Mesenchymal stem cell (in vitro differentiated cells and primary cell): Measurements from ENCODE around the gene JRKL.
A peak's percentile ranks its signal among the peaks of the same experiment; 100 is the strongest.

Source experiments
- DNase-seq: peaks from one replicate; pipeline ENCODE4 v3.0.0-alpha.2; 2013
- H2AFZ ChIP-seq: one replicate; pipeline ENCODE4 v1.6.1; 2013; ENCODE audit warnings: low read depth, mild to moderate bottlenecking, control low read depth, inconsistent platforms, low read length, moderate library complexity
- H2AK5ac ChIP-seq: 2 replicates; pipeline ENCODE4 v1.6.1; 2013; ENCODE audit warnings: low read length, moderate library complexity, mild to moderate bottlenecking, inconsistent platforms; ENCODE audit not compliant: severe bottlenecking
- H2BK120ac ChIP-seq: one replicate; pipeline ENCODE4 v1.6.1; 2013; ENCODE audit warnings: low read depth, mild to moderate bottlenecking, inconsistent platforms, low read length, moderate library complexity
- H2BK12ac ChIP-seq, 2 experiments: one replicate each; pipeline ENCODE4 v1.6.1; 2013; ENCODE audit warnings: inconsistent platforms in 2 of 2, low read length in 2 of 2, mild to moderate bottlenecking in 2 of 2, moderate library complexity in 2 of 2, control low read depth in 1 of 2
- H2BK15ac ChIP-seq: one replicate; pipeline ENCODE4 v1.6.1; 2013; ENCODE audit warnings: mild to moderate bottlenecking, low read depth, inconsistent platforms; ENCODE audit not compliant: poor library complexity, severe bottlenecking
- H2BK5ac ChIP-seq: 2 replicates; pipeline ENCODE4 v1.6.1; 2013; ENCODE audit warnings: low read depth, mild to moderate bottlenecking, low read length, control low read depth, inconsistent platforms; ENCODE audit not compliant: poor library complexity, severe bottlenecking
- H3K14ac ChIP-seq, 2 experiments: one replicate each; pipeline ENCODE4 v1.6.1; 2013; ENCODE audit warnings: inconsistent platforms in 2 of 2, low read length in 2 of 2, control low read depth in 1 of 2, mild to moderate bottlenecking in 1 of 2, moderate library complexity in 1 of 2
- H3K18ac ChIP-seq, 2 experiments: one replicate each; pipeline ENCODE4 v1.6.1; 2013; ENCODE audit warnings: inconsistent platforms in 2 of 2, low read length in 2 of 2, control low read depth in 1 of 2, low read depth in 1 of 2, mild to moderate bottlenecking in 1 of 2
- H3K23ac ChIP-seq, 2 experiments: one replicate each; pipeline ENCODE4 v1.6.1; 2013; ENCODE audit warnings: inconsistent platforms in 2 of 2, low read length in 2 of 2, mild to moderate bottlenecking in 2 of 2, moderate library complexity in 2 of 2, control low read depth in 1 of 2
- H3K27ac ChIP-seq: 2 replicates; pipeline ENCODE4 v1.5.1; 2013; ENCODE audit warnings: mild to moderate bottlenecking, moderate library complexity, low read length, control low read depth, inconsistent platforms; ENCODE audit not compliant: poor library complexity, severe bottlenecking
- H3K27me3 ChIP-seq, 2 experiments: 2 replicates each; pipeline versions ENCODE4 v1.6.1 to v1.7.0; 2013; ENCODE audit warnings: low read length in 2 of 2, mild to moderate bottlenecking in 2 of 2, moderate library complexity in 2 of 2, control low read depth in 1 of 2, inconsistent platforms in 1 of 2; ENCODE audit not compliant: control insufficient read depth in 1 of 2, insufficient read depth in 1 of 2
- H3K36me3 ChIP-seq, 2 experiments: 2 replicates each; pipeline versions ENCODE4 v1.6.1 to v1.7.0; 2013; ENCODE audit warnings: low read length in 2 of 2, control low read depth in 1 of 2, inconsistent platforms in 1 of 2, low read depth in 1 of 2, mild to moderate bottlenecking in 1 of 2; ENCODE audit not compliant: insufficient read depth in 2 of 2, control insufficient read depth in 1 of 2
- H3K4ac ChIP-seq, 2 experiments: one replicate each; pipeline ENCODE4 v1.6.1; 2013; ENCODE audit warnings: inconsistent platforms in 2 of 2, low read length in 2 of 2, mild to moderate bottlenecking in 2 of 2, moderate library complexity in 2 of 2, control low read depth in 1 of 2, low read depth in 1 of 2
- H3K4me1 ChIP-seq: 2 replicates; pipeline ENCODE4 v1.6.1; 2013; ENCODE audit warnings: low read depth, low read length, control low read depth; ENCODE audit not compliant: control insufficient read depth, insufficient read depth
- H3K4me2 ChIP-seq: 2 replicates; pipeline ENCODE4 v1.6.1; 2013; ENCODE audit warnings: low read length, mild to moderate bottlenecking, inconsistent platforms; ENCODE audit not compliant: poor library complexity, severe bottlenecking
- H3K4me3 ChIP-seq, 2 experiments: 2 replicates each; pipeline versions ENCODE4 v1.5.1 to v1.7.0; 2013; ENCODE audit warnings: low read length in 2 of 2, mild to moderate bottlenecking in 2 of 2, control low read depth in 1 of 2, low read depth in 1 of 2; ENCODE audit not compliant: insufficient read depth in 1 of 2
- H3K79me1 ChIP-seq: replicated peaks from 2 replicates; pipeline ENCODE4 v1.6.1; 2013; ENCODE audit warnings: mild to moderate bottlenecking, control low read depth, low read length, inconsistent platforms; ENCODE audit not compliant: poor library complexity, severe bottlenecking
- H3K9ac ChIP-seq: 2 replicates; pipeline ENCODE4 v1.7.0; 2013; ENCODE audit warnings: mild to moderate bottlenecking, low read length, moderate library complexity
- H3K9me3 ChIP-seq: 2 replicates; pipeline ENCODE4 v1.7.0; 2013; ENCODE audit warnings: mild to moderate bottlenecking, low read length; ENCODE audit not compliant: control insufficient read depth
- H4K8ac ChIP-seq: one replicate; pipeline ENCODE4 v1.6.1; 2013; ENCODE audit warnings: inconsistent platforms, mild to moderate bottlenecking, low read length, moderate library complexity
- H4K91ac ChIP-seq: one replicate; pipeline ENCODE4 v1.6.1; 2013; ENCODE audit warnings: mild to moderate bottlenecking, low read length, inconsistent platforms
- WGBS: methylation state at CpG from one replicate; pipeline ENCODE4 v1.1.7; 2013; ENCODE audit warnings: mixed read lengths; 5-methylcytosine and 5-hydroxymethylcytosine counted together

Gene JRKL

DNA sequence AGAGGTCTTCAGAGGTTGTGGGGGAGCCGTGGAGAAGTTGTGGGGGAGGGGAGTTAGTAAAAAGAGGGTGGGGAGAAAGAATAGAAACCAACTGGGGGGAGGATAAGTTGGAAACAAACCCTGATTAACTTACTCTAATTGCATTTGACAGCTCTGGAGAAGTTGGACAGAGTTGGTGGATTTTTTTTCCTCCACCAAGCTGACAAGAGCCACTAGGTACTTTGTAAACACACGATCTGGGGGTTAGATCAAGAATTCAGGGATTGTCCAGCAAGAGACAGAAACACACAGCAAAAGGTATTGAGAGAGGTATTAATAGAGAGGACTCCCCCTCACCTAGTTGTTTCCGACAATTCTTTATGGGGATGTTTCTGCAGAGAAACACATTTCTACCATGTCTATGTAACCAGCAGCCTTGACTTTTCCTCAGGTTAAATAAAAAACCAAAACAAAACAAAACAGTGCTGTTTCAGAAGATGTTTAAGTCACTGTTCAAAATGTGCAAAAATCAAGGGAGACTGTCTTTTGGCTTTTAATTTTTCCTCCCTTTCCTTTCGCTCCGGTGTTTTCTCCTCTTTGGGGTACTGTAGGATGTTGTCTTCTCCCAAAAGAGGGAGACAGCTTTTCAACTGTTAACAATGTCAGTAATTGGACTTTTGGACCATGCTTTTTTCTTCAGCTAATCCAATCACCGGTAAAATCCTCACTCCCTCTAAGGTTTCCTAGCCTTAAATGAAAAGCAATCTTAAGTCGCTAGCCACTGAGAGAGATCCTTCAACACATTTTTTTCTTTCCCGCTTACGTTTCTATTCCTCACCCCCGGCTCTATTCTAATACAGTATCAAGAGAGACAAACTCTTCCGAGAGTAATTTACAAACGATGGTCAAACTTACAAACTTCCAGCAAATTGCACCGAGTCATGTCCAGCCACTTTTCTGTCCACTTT is 47.5 kb upstream of the JRKL start:
- H2BK15ac ChIP-seq, result no peak overlapping the region
- WGBS, result 3% methylated on average over 11 of the region's 13 CpGs
- no peaks in the 10 kb centered on the region for H3K27me3 ChIP-seq
- H2BK120ac ChIP-seq, result peak overlapping the region; percentile 79
- peak overlapping the region; percentile 47 for H2BK5ac ChIP-seq
- no peaks in the 10 kb centered on the region for H3K36me3 ChIP-seq
- H3K4me1 ChIP-seq, result peaks cover 18% of the 10 kb centered on the region
- peak overlapping the region; percentile 6 to 73 for H3K4ac ChIP-seq
- peaks cover 1% of the 10 kb centered on the region for H3K79me1 ChIP-seq
- peak overlapping the region; percentile 87 for H3K4me2 ChIP-seq
- H4K91ac ChIP-seq, result peak overlapping the region; percentile 50
- H3K9me3 ChIP-seq, result no peaks in the 10 kb centered on the region
- H2AFZ ChIP-seq, result no peak overlapping the region
- peak overlapping the region in 1 of 2 experiments; percentile 54 for H2BK12ac ChIP-seq
- H3K4me3 ChIP-seq, result peak overlapping the region; percentile 65 to 95
- no peak overlapping the region for H3K14ac ChIP-seq
- peak overlapping the region; percentile 76 to 94 for H3K18ac ChIP-seq
- H3K27ac ChIP-seq, result peak overlapping the region; percentile 96
- DNase-seq, result no peak
- peak overlapping the region; percentile 39 for H2AK5ac ChIP-seq
- H4K8ac ChIP-seq, result peak overlapping the region; percentile 30
- H3K9ac ChIP-seq, result peak overlapping the region; percentile 99
- no peak overlapping the region for H3K23ac ChIP-seq

DNA sequence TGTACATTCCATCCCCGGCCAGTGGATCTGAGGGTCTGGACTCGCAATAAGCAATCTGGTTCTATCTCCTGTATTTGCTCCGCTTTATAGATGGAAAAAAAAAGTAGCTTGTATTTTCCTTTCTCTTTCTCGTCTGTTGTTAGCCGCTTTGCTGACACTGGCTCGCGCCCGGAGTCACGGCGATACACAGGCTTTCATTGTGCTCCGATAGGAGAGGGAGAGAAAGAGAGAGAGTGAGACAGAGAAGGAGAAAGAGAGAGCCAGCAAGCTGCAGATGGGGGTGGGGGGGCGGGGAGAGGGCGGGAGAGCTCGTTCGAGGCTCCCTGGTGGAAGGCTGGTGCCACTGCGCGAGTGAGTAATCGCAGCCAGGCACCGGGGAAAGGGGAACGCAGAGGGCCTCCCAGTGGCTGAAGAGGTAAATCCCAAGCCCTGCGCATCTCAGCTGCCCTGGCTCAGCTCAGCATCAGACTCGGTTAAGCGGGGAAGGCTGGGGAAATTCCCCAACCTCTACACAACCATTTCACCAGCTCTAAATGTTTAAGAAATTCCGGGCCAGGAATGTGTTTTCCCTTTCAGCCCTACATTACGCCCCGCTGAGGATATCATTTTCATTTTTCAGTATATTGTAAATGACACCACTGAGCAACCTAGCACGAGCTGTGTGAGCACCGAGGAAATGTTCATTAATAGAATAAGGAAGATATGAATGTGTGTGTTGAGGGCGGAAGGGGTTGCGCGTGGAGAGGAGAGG is 46.7 kb upstream of the JRKL start, which contains the start of gene MAML2:
Gene MAML2 (minus strand): TSS at position 235 of the 751 bp plus-strand sequence. CDS start 1,300 bp downstream, outside the sequence.
- H3K27me3 ChIP-seq, result no peaks in the 10 kb centered on the region
- peak within 1 kb of the TSS; percentile 6 to 73 for H3K4ac ChIP-seq
- peak within 1 kb of the TSS; percentile 65 to 95 for H3K4me3 ChIP-seq
- peak within 1 kb of the TSS; percentile 87 for H3K4me2 ChIP-seq
- H3K9ac ChIP-seq, result peak within 1 kb of the TSS; percentile 99
- H3K79me1 ChIP-seq, result peaks cover 1% of the 10 kb centered on the region
- peak within 1 kb of the TSS; percentile 47 for H2BK5ac ChIP-seq
- peak within 1 kb of the TSS; percentile 39 for H2AK5ac ChIP-seq
- peak within 1 kb of the TSS; percentile 75 for H4K8ac ChIP-seq
- H2AFZ ChIP-seq, result no peak within 1 kb of the TSS
- H3K9me3 ChIP-seq, result peaks cover 2% of the 10 kb centered on the region
- H2BK120ac ChIP-seq, result peak within 1 kb of the TSS; percentile 79
- no peak within 1 kb of the TSS for H2BK15ac ChIP-seq
- H3K4me1 ChIP-seq, result peaks cover 18% of the 10 kb centered on the region
- H3K14ac ChIP-seq, result no peak within 1 kb of the TSS
- H3K27ac ChIP-seq, result peak within 1 kb of the TSS; percentile 96
- WGBS, result 14% methylated on average over 30 of the region's 31 CpGs
- DNase-seq, result peak; percentile 96
- peak within 1 kb of the TSS; percentile 73 to 98 for H2BK12ac ChIP-seq
- H4K91ac ChIP-seq, result no peak within 1 kb of the TSS
- H3K18ac ChIP-seq, result peak within 1 kb of the TSS; percentile 72 to 94
- H3K36me3 ChIP-seq, result no peaks in the 10 kb centered on the region
- H3K23ac ChIP-seq, result no peak within 1 kb of the TSS

DNA sequence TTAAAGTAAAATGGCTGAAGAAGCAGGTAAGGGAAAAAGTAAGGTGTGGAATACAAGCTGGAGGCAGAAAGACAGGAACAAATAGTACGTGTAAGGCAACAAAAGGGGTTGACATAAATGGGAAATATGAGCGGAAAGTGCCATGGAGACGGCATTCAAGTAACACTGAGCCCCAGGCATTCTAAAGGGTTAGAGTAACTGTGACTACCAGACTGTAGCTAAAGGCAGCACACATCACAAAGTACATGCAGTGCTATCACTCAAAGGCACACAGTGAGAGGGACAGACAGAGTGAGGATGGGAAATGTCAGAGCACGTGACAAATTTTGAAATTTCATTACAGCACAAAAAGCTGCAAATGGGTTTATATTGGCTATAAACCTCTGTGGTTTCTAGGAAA is 33.0 kb upstream of the JRKL start:
- no peak overlapping the region for H4K8ac ChIP-seq
- no peak overlapping the region for H3K27ac ChIP-seq
- H2BK15ac ChIP-seq, result no peak overlapping the region
- no peaks in the 10 kb centered on the region for H3K27me3 ChIP-seq
- no peak overlapping the region for H3K4me2 ChIP-seq
- no peak overlapping the region for H3K4me3 ChIP-seq
- WGBS, result 98% methylated on average over 4 of the region's 4 CpGs
- H3K4me1 ChIP-seq, result peaks cover 2% of the 10 kb centered on the region
- no peak overlapping the region for H2AK5ac ChIP-seq
- no peaks in the 10 kb centered on the region for H3K9me3 ChIP-seq
- no peak overlapping the region for H2AFZ ChIP-seq
- no peak overlapping the region for H2BK120ac ChIP-seq
- no peak overlapping the region for H3K23ac ChIP-seq
- H3K4ac ChIP-seq, result no peak overlapping the region
- DNase-seq, result no peak
- no peak overlapping the region for H3K14ac ChIP-seq
- no peak overlapping the region for H3K18ac ChIP-seq
- no peaks in the 10 kb centered on the region for H3K79me1 ChIP-seq
- H4K91ac ChIP-seq, result no peak overlapping the region
- no peak overlapping the region for H2BK5ac ChIP-seq
- H3K36me3 ChIP-seq, result peaks cover 5 to 76% of the 10 kb centered on the region in 2 experiments
- no peak overlapping the region for H3K9ac ChIP-seq
- no peak overlapping the region for H2BK12ac ChIP-seq

DNA sequence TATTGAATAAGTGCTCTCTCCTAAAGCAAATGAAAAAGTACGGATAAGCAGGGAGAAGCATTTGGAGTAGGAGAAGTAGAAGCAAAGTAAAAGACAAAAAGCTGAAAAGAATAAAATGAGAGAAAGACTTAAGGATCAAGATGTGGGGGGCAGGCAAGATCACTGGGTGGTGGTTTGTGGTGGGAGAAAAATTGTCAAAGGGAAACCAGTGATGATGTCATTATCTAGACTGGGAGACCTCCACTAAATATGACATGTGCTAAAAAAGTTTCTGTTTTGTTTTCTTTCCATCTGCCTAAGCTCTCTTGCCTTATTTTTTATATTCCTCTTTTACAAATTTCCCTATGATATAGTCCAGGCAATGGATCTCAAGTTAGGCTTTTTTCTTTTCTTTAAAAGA is 32.0 kb upstream of the JRKL start:
- no peak for DNase-seq
- Histone ChIP-seq H3K27me3 (no peaks in the 10 kb centered on the region), H2BK5ac (no peak overlapping the region), H4K8ac (no peak overlapping the region), H3K27ac (no peak overlapping the region), H3K9ac (no peak overlapping the region), H3K4ac (no peak overlapping the region), H3K4me2 (no peak overlapping the region), H3K14ac (no peak overlapping the region), H4K91ac (no peak overlapping the region), H3K23ac (no peak overlapping the region), H3K79me1 (no peaks in the 10 kb centered on the region), H2BK12ac (no peak overlapping the region), H3K18ac (no peak overlapping the region), H2BK15ac (no peak overlapping the region), H2AK5ac (no peak overlapping the region), H3K9me3 (no peaks in the 10 kb centered on the region), H3K4me1 (no peaks in the 10 kb centered on the region), H2AFZ (no peak overlapping the region), H3K36me3 (peaks cover 5 to 67% of the 10 kb centered on the region in 2 experiments), H2BK120ac (no peak overlapping the region), H3K4me3 (no peak overlapping the region)
- 98% methylated on average over 1 of the region's 1 CpG for WGBS
